NCI-H226 (cell line): ENCODE results near the gene SLC9A3.
"Not testable (repeated sequence)": the region's sequence is repeated elsewhere in the genome, so short reads cannot be mapped to it uniquely, and the experiment has no call there.

Source experiments
- DNase-seq: peaks from one replicate; pipeline ENCODE4 v3.0.0-alpha.2; 2015

Gene SLC9A3

GRCh38 chr5:524234-524972, at the start of gene SLC9A3:
Gene SLC9A3, minus strand, starts transcription at chr5:524449.
- DNase-seq = no peak

DNA sequence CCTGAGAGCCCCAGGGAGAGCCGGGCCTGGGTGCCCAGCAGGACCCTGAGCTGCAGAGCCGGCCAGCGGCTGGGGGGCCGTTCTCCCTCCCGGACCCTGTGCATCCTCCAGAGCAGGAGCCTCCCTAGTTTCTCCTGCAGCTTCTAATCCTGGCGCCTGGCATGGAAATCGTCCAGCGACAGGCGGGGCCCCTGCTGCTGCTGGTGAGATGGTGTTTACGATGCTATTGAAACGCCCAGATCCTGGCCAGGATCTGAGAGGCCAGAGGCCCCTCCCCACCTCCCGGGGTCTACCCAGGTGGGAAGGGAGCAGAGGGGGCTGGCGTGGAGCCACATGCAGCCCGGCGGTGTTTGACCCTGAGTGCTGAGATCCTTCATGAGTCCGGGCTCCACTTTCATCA, 49.7 kb upstream of the SLC9A3 start:
- DNase-seq = no peak

DNA sequence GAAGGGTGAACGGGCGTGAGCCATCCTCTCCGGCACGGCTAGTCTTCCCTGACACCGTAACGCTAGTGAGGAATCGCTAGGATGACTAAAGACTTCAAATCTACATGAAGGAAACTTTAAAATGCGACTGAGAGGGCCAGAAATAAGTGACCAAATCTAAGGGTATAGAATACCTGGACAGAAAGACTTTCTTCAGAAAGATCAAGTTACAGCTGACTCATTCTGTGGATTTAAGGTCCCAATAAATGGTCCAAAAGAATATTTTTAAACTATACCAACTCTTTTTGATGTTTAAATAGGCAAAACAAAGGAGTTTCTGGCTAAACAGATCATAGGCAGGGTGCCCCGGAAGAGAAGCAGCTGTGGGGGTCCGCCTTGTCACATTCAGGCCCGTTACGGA, 49.0 kb upstream of the SLC9A3 start:
- no peak for DNase-seq

- no peak for DNase-seq
Measured at GRCh38 chr5:572398-573019, 48.3 kb upstream of the SLC9A3 start.

- no peak for DNase-seq
Measured at GRCh38 chr5:571791-572190, 47.5 kb upstream of the SLC9A3 start.

GRCh38 chr5:570886-571285, 46.6 kb upstream of the SLC9A3 start:
- no peak for DNase-seq

- DNase-seq = no peak
Measured at GRCh38 chr5:570446-570845, 46.2 kb upstream of the SLC9A3 start.

DNA sequence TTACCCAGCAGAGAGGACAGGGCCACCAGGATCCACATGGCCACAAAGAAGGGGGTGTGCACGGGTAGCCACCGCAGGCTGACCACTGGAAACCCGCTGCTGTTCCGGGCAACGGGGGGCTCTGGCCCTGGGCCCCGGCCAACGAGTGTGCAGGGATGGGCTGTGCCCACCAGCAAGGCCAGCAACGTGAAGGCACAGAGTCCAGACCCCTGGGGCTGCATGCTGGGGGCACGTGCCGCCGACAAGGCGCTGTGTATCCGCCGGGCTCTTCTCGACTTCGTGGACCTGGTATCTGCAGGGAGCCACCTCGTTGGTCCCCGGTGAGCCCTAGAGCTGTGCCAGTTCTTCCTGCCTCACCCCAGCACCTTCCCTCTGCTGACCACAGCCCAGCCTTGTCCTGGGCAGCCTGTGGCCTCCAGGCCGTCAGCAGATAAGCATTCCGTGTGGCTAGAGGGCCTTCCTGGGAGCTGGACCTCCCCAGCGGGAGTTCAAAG, 45.7 kb upstream of the SLC9A3 start:
- DNase-seq = no peak

- DNase-seq = no peak
Measured at GRCh38 chr5:569358-569867, 45.2 kb upstream of the SLC9A3 start.

DNA sequence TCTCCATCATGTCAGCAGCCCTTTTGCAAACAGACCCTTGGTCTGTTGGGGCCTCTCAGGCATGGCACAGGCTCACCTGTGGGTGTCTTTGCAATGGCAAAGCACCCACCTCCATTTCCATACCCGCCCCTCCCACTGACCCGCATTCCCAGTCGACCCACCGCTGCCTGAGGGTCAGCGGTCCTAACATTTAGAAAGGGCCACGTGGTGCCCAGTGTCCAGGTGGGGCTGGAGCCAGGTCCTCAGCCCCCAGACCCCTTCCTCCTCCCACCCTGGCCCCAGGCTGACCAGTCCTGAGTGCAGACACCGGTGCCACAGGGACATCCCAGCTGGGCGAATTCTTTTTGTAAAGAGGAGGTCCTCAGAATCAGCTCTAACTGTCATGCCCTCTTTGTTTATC, 44.6 kb upstream of the SLC9A3 start:
- DNase-seq = no peak

- DNase-seq = no peak
Measured at GRCh38 chr5:568061-568781, 44.0 kb upstream of the SLC9A3 start.

GRCh38 chr5:567664-568060, 43.4 kb upstream of the SLC9A3 start:
- no peak for DNase-seq

- no peak for DNase-seq
Measured at GRCh38 chr5:566636-567309, 42.5 kb upstream of the SLC9A3 start.

GRCh38 chr5:565782-566440, 41.7 kb upstream of the SLC9A3 start:
- no peak for DNase-seq

DNA sequence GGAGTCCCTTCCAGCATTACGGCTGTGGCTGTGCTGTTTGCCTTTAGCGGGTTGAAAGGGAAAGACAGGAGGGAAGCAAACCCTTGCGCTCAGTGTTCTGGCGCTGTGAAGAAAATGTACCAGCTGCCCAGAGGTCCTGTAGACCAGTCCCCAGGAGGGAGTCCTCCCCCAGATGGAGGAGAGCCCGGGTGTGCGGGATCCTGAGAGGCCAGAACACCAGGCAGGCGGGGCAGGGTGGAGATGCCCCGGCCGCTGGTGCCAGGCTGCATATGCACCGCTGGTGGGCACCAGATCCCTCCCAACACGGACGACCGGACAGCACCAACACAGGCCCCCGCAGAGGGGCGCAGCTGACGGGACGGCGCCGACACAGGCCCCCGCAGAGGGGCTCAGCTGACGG, 37.2 kb upstream of the SLC9A3 start:
- DNase-seq = no peak

GRCh38 chr5:560792-561166, 36.5 kb upstream of the SLC9A3 start:
- DNase-seq = no peak

GRCh38 chr5:558871-559503, 34.7 kb upstream of the SLC9A3 start:
- no peak for DNase-seq

- DNase-seq = no peak
Measured at GRCh38 chr5:558326-558725, 34.1 kb upstream of the SLC9A3 start.

DNA sequence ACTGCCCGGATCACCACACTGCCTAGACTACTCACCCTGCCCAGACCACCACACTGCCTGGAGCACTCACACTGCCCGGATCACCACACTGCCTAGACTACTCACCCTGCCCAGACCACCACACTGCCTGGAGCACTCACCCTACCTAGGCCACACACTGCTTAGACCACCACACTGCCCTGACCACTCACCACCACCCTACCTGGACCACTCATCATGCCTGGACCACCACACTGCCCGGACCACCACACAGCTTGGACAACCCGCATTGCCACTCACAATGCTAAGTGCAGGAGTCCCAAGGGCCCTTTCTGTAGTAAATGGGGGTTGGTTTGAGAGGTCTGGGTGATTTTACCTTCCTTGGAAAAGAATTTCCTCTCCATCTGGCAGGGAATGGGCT, 33.7 kb upstream of the SLC9A3 start:
- DNase-seq = not testable (repeated sequence)

DNA sequence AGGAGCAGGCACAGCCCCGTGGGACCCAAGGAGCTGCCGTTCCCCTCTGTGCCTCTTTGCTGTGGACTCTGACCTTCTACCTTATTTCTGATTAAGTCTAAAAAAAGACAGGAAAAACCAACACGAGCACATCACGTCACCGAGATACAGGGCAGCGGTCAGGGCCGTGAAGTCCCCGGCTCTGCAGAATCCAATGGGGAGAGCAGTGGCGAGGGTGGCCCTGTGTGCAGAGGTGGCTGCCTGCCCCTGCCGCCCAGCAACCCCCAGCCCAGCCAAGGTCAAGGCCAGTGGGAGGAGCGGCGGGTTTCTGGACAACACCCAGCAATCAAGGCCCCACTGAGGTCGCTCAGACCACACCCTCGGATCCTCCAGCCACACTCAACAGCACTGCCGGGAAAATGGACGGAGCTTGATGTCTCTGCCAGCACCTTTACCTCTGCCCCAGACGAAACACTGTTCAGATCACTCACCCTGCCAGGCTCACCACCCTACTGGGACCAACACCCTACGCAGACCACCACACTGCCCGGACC, 32.7 kb upstream of the SLC9A3 start:
- DNase-seq = no peak

GRCh38 chr5:555058-555623, 30.9 kb upstream of the SLC9A3 start:
- no peak for DNase-seq
